ENCODE data around the gene AFG3L2. TPM values are rescaled to one million over a fixed set of nuclear protein-coding genes. Genes with fewer than 3 reads are reported as not detected.

Gene AFG3L2
- total and polyA plus RNA-seq, 10 donors = 16.0 to 42.4 (median 33.9) TPM

DNA sequence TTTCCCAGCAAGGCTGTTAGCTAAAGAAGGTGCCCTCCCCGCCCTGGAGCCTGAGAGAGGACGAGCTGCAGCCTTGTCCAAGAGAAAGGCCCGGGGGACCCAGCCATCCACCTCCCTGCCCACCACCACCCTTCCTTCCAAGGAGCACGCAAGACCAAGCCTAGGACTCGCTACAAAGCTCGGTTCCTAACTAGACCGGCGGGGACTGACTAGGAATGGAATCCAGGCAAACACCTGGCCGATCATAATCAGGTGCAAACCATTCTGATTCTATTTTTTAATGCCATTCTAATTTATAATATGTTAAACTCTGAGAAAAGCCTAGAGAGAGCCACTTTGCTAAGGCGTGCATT is 88.6 kb downstream of the AFG3L2 start:
- H3K4me3 ChIP-seq = peak overlapping the region in 5 of 8 donors; percentile 8 to 57 (median 22)
- H3K36me3 ChIP-seq = no peaks in the 10 kb centered on the region
- H3K27me3 ChIP-seq (replicated peaks in 1 of 7) = peaks cover 0 to 64% (median 20%) of the 10 kb centered on the region in 7 donors
- H3K27ac ChIP-seq = no peak overlapping the region
- no peak for TF ChIP-seq POLR2AphosphoS5 (IDR thresholded peaks at IDR 0.05)
- no peak for TF ChIP-seq POLR2A (IDR thresholded peaks at IDR 0.05)
- TF ChIP-seq, protein P1, sequence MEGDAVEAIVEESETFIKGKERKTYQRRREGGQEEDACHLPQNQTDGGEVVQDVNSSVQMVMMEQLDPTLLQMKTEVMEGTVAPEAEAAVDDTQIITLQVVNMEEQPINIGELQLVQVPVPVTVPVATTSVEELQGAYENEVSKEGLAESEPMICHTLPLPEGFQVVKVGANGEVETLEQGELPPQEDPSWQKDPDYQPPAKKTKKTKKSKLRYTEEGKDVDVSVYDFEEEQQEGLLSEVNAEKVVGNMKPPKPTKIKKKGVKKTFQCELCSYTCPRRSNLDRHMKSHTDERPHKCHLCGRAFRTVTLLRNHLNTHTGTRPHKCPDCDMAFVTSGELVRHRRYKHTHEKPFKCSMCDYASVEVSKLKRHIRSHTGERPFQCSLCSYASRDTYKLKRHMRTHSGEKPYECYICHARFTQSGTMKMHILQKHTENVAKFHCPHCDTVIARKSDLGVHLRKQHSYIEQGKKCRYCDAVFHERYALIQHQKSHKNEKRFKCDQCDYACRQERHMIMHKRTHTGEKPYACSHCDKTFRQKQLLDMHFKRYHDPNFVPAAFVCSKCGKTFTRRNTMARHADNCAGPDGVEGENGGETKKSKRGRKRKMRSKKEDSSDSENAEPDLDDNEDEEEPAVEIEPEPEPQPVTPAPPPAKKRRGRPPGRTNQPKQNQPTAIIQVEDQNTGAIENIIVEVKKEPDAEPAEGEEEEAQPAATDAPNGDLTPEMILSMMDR (IDR thresholded peaks at IDR 0.05 in 8 of 11, conservative IDR thresholded peaks at IDR 0.05 in 3 of 11) = no peak
- peak; percentile 2 for DNase-seq
- WGBS, 5 donors = 13 to 26% (median 22%) methylated on average over 6 to 10 of the region's 10 CpGs
- peaks cover 6 to 22% (median 17%) of the 10 kb centered on the region in 6 donors for H3K4me1 ChIP-seq
- intact Hi-C loops (cut with DNase I; ENCODE audit: low total_unique reads) = no loop called here
- H3K9me3 ChIP-seq = no peaks in the 10 kb centered on the region

DNA sequence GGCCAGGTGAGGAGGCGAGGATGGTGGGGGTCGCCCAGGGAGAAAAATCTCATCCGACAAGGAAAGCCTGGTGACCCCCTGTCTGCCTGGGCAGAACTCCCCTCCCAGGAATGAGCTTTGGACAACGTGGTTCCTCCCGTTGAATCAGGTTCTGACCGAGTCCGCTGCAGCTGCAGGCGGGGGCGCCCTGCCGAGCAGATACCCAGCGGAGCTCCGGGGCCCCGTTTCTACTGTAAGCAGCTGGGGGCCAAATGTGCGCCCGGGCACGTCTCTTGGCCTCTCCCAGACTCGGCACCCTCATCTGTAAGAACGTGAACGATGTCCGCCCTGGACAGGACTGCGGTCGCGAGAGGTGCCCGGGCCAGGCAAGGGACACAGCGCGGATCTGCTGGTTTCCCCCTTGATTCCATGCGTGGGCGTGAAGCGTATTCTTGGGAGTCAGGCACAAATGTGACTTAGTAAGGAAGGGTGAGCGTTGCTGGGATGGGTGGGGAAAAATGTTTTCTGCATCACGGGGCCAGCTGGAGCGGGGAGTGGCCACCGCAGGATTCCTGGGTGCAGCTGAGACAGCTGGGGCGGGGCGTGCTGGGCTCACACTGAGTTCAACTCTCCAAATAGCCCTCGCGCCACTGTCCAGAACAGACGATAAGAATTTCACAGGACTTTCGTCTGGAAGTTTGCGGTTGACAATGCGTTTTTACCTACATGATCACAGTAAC is 89.2 kb downstream of the AFG3L2 start:
- Histone ChIP-seq H3K4me3 (peak overlapping the region in 5 of 8 donors; percentile 8 to 57 (median 22)), H3K27ac (peak overlapping the region in 3 of 8 donors; percentile 7 to 38 (median 23))
- intact Hi-C loops (cut with DNase I; ENCODE audit: low total_unique reads) = no loop called here

GRCh38 chr18:12287131-12287681 is 89.8 kb downstream of the AFG3L2 start:
- TF ChIP-seq POLR2AphosphoS5 (IDR thresholded peaks at IDR 0.05) (no peak), POLR2A (IDR thresholded peaks at IDR 0.05) (no peak)
- TF ChIP-seq, protein P1 (IDR thresholded peaks at IDR 0.05 in 8 of 11, conservative IDR thresholded peaks at IDR 0.05 in 3 of 11) = no peak
- no peaks in the 10 kb centered on the region for H3K36me3 ChIP-seq
- DNase-seq = peak; percentile 64
- 24 to 36% (median 28%) methylated on average over 4 to 37 of the region's 37 CpGs for WGBS, 5 donors
- H3K4me1 ChIP-seq = peaks cover 6 to 22% (median 17%) of the 10 kb centered on the region in 6 donors
- intact Hi-C loops (cut with DNase I; ENCODE audit: low total_unique reads) = no loop called here
- peaks cover 0 to 75% (median 20%) of the 10 kb centered on the region in 7 donors for H3K27me3 ChIP-seq (replicated peaks in 1 of 7)
- H3K27ac ChIP-seq = no peak overlapping the region
- H3K9me3 ChIP-seq = no peaks in the 10 kb centered on the region
- H3K4me3 ChIP-seq = peak overlapping the region in 4 of 8 donors; percentile 8 to 57 (median 26)

More for the DNA sequence above, 89.2 kb downstream of the AFG3L2 start:
- H3K27me3 ChIP-seq (replicated peaks in 1 of 7) = peaks cover 0 to 69% (median 20%) of the 10 kb centered on the region in 7 donors
- peak; percentile 63 for DNase-seq
- peaks cover 6 to 22% (median 17%) of the 10 kb centered on the region in 6 donors for H3K4me1 ChIP-seq
- TF ChIP-seq, protein P1 (IDR thresholded peaks at IDR 0.05 in 8 of 11, conservative IDR thresholded peaks at IDR 0.05 in 3 of 11) = no peak
- TF ChIP-seq POLR2A (IDR thresholded peaks at IDR 0.05) (no peak), POLR2AphosphoS5 (IDR thresholded peaks at IDR 0.05) (peak; percentile 46 to 68 (median 49))
- H3K36me3 ChIP-seq = no peaks in the 10 kb centered on the region
- 2 to 6% (median 4%) methylated on average over 36 to 41 of the region's 41 CpGs for WGBS, 5 donors
- H3K9me3 ChIP-seq = no peaks in the 10 kb centered on the region

DNA sequence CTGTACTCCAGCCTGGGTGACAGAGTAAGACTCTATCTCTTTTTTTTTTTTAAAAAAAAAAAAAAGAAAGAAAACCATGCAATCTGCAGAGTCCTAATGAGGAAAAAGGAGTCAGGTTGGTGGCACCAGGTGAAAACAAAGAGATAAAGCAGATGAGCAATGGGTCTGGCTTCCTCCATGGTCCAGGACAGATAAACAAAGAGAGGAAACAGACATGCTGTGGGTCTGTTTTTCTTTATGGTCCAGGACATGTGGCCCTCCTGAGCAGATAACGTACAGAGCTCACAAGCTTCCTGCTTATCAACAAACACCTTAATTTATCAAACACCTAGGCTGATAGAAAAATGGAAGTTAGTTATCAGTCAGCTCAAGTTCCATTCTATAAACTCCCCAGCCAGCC is 93.4 kb downstream of the AFG3L2 start:
- Histone ChIP-seq H3K9me3 (no peaks in the 10 kb centered on the region), H3K27me3 (replicated peaks in 1 of 7) (peaks cover 0 to 56% (median 19%) of the 10 kb centered on the region in 7 donors), H3K27ac (no peak overlapping the region), H3K36me3 (no peaks in the 10 kb centered on the region), H3K4me3 (no peak overlapping the region), H3K4me1 (peaks cover 6 to 19% (median 15%) of the 10 kb centered on the region in 6 donors)
- TF ChIP-seq, protein P1 (IDR thresholded peaks at IDR 0.05 in 8 of 11, conservative IDR thresholded peaks at IDR 0.05 in 3 of 11) = no peak
- TF ChIP-seq POLR2A (IDR thresholded peaks at IDR 0.05) (no peak), POLR2AphosphoS5 (IDR thresholded peaks at IDR 0.05) (no peak)
- intact Hi-C loops (cut with DNase I; ENCODE audit: low total_unique reads) = no loop called here
- 43 to 82% (median 74%) methylated on average over 1 of the region's 1 CpG for whole genome bisulfite sequencing, 5 donors
- no peak for DNase-seq

All from spleen (tissue), 11 donors.